Caco-2 (cell line): ENCODE measurements around the gene PARD3. TPM values are rescaled to one million over a fixed set of nuclear protein-coding genes. Genes with fewer than 3 reads are reported as not detected.
"Not testable (repeated sequence)": the region's sequence is repeated elsewhere in the genome, so short reads cannot be mapped to it uniquely, and the experiment has no call there.

Experiments used
- BruUV-seq: library from RNA; stranded (reverse); fragments of 400-500 nt; replicated peaks from 2 replicates; lab custom pipeline; 2021; lab: Mats Ljungman, UMichigan
- CTCF ChIA-PET: fragments of 300-600 bp; sonication (Branson Sonifier 250); formaldehyde crosslinking; loops from one replicate; lab custom pipeline; 2022; ENCODE audit warnings: antibody characterized with exemption; lab: Charles Lee
- POLR2A ChIA-PET: fragments of 300-600 bp; sonication (Branson Sonifier 250); formaldehyde crosslinking; loops from one replicate; lab custom pipeline; 2022; ENCODE audit warnings: antibody characterized with exemption; lab: Charles Lee
- DNase-seq, 2 experiments: peaks; one replicate each; pipeline versions ENCODE4 v3.0.0 to v3.0.0-alpha.2; 2020 to 2022
- H3K27me3 ChIP-seq: replicated peaks from 2 replicates; pipeline ENCODE4 v1.6.0; 2011; ENCODE audit warnings: low read length; ENCODE audit not compliant: control insufficient read depth, insufficient read depth
- H3K36me3 ChIP-seq: 2 replicates; pipeline ENCODE4 v1.5.1; 2011; ENCODE audit warnings: low read length; ENCODE audit not compliant: control insufficient read depth, insufficient read depth
- H3K4me1 ChIP-seq: fragments of 250-450 bp; sonication (Bioruptor Pico); 2 replicates; pipeline ENCODE4 v1.5.1; 2020; ENCODE audit warnings: mild to moderate bottlenecking
- H3K4me3 ChIP-seq: 2 replicates; pipeline ENCODE4 v1.5.1; 2011; ENCODE audit warnings: low read depth, mild to moderate bottlenecking, control low read depth, low read length
- H3K9me3 ChIP-seq: fragments of 250-450 bp; sonication (Bioruptor Pico); 2 replicates; pipeline ENCODE4 v1.5.1; 2020; ENCODE audit warnings: mild to moderate bottlenecking, moderate library complexity
- H3K27ac Mint-ChIP-seq: one replicate; pipeline ENCODE4 v1.8.0; 2022; ENCODE audit warnings: mixed read lengths; ENCODE audit not compliant: unreplicated experiment
- H3K27me3 Mint-ChIP-seq: one replicate; pipeline ENCODE4 v1.8.0; 2022; ENCODE audit warnings: mixed read lengths; ENCODE audit not compliant: insufficient read depth, unreplicated experiment
- H3K36me3 Mint-ChIP-seq: one replicate; pipeline ENCODE4 v1.8.0; 2022; ENCODE audit warnings: mild to moderate bottlenecking, mixed read lengths; ENCODE audit not compliant: insufficient read depth, unreplicated experiment
- H3K4me1 Mint-ChIP-seq: one replicate; pipeline ENCODE4 v1.8.0; 2022; ENCODE audit warnings: low read depth, mixed read lengths; ENCODE audit not compliant: unreplicated experiment
- H3K4me3 Mint-ChIP-seq: one replicate; pipeline ENCODE4 v1.8.0; 2022; ENCODE audit warnings: mild to moderate bottlenecking, moderate library complexity, mixed read lengths; ENCODE audit not compliant: unreplicated experiment
- H3K9me3 Mint-ChIP-seq: one replicate; pipeline ENCODE4 v1.8.0; 2022; ENCODE audit warnings: mixed read lengths; ENCODE audit not compliant: unreplicated experiment
- intact Hi-C: fragments of 100-400 bp; cut with micrococcal nuclease; formaldehyde crosslinking; loops from one replicate; pipeline ENCODE4 v1.10.0; 2022; ENCODE audit not compliant: unreplicated experiment
- total RNA-seq: library from RNA; stranded (reverse); gene quantifications from 2 replicates; pipeline ENCODE4 v1.2.3, GENCODE V29; 2022
- TF ChIP-seq, protein P1 (sequence below), 2 experiments: fragments of 200-600 bp in 1 of 2; IDR thresholded peaks; 1 replicate in 1 of 2; 2 replicates in 1 of 2; pipeline versions ENCODE4 v1.5.1 to v1.8.0; 2011 to 2022; ENCODE audit warnings: antibody characterized with exemption in 1 of 2, control low read depth in 1 of 2, inconsistent platforms in 1 of 2, low read depth in 1 of 2, low read length in 1 of 2, mild to moderate bottlenecking in 1 of 2, moderate library complexity in 1 of 2; ENCODE audit not compliant: insufficient read depth in 1 of 2, severe bottlenecking in 1 of 2, unreplicated experiment in 1 of 2

Gene PARD3
- total RNA-seq, 1 experiment from 2014 or later: 80.7 TPM

GRCh38 chr10:34446049-34446448 lies 369.0 kb downstream of the PARD3 start:
- ChIA-PET CTCF (interaction anchor here (0.5 kb wide), 1 partner anchor 159 kb away, joined by 3 read pairs; no protein-coding TSS in a partner anchor), POLR2A (no interaction called here)
- no TSS peak for BruUV-seq
- Histone ChIP-seq H3K36me3 (no peaks in the 10 kb centered on the region; the same call in 1 of the 2 replicates), H3K4me1 (0 out of 2 replicates have a peak, but pooled peaks cover 7% of the 10 kb centered on the region), H3K27me3 (no peaks in the 10 kb centered on the region), H3K9me3 (no peaks in the 10 kb centered on the region), H3K4me3 (no peak overlapping the region)
- DNase-seq: no peak
- H3K36me3 Mint-ChIP-seq: no peaks in the 10 kb centered on the region
- intact Hi-C loops: no loop called here
- H3K9me3 Mint-ChIP-seq: no peaks in the 10 kb centered on the region
- no peaks in the 10 kb centered on the region for H3K27me3 Mint-ChIP-seq
- TF ChIP-seq, protein P1, sequence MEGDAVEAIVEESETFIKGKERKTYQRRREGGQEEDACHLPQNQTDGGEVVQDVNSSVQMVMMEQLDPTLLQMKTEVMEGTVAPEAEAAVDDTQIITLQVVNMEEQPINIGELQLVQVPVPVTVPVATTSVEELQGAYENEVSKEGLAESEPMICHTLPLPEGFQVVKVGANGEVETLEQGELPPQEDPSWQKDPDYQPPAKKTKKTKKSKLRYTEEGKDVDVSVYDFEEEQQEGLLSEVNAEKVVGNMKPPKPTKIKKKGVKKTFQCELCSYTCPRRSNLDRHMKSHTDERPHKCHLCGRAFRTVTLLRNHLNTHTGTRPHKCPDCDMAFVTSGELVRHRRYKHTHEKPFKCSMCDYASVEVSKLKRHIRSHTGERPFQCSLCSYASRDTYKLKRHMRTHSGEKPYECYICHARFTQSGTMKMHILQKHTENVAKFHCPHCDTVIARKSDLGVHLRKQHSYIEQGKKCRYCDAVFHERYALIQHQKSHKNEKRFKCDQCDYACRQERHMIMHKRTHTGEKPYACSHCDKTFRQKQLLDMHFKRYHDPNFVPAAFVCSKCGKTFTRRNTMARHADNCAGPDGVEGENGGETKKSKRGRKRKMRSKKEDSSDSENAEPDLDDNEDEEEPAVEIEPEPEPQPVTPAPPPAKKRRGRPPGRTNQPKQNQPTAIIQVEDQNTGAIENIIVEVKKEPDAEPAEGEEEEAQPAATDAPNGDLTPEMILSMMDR (IDR thresholded peaks at IDR 0.05; ENCODE audit: insufficient read depth in 1 of 2, low read depth in 1 of 2, low read length in 1 of 2, severe bottlenecking in 1 of 2, unreplicated experiment in 1 of 2): no peak
- H3K27ac Mint-ChIP-seq: no peak overlapping the region
- H3K4me1 Mint-ChIP-seq: peaks cover 10% of the 10 kb centered on the region
- no peak overlapping the region for H3K4me3 Mint-ChIP-seq

DNA sequence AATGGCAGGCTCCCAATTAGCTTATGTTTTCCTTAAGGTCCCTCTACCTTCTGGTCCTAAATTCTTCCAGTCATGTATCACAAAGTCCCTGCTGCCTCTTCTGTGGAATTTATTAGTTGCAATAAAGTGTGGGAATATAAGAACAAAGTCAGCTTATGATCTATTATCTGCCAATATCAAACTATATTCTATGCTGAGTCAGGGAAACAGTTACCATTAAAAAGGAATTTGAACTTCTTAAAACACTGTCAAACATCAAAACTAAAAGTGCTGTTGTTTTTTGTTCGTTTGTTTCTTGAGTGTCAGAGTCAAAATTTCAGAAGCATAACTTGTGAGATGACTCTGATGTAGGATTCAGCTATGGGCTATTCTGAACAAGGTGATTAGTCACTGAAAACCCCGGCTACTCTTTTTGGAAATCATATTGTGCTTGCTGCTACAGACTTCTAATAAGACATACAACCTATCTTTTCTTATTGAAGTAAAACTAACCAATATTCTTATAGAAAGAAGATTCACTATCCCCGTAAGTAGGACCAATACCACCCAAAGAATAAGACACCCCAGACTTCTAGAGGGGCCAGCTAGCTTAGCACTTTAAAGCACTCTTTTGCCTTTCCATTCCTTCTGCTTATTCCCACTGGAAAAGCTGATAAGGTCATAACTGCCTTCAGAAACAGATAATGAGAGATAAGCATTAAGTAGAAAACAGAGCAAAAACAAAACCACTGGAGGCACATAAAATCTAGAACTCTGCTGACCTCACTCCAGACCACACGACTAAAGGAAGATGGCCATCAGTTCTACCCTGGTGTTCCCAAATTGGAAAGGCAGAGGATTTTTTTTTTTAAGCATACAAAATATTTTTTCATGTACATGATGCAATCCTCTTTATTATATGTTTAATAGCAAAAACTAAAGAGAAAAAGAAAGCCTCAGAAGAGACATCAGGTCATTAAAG lies 370.6 kb downstream of the PARD3 start:
- BruUV-seq: no TSS peak
- Histone ChIP-seq H3K27me3 (no peaks in the 10 kb centered on the region), H3K4me1 (0 out of 2 replicates have a peak, but pooled peaks cover 7% of the 10 kb centered on the region), H3K9me3 (no peaks in the 10 kb centered on the region), H3K4me3 (no peak overlapping the region), H3K36me3 (no peaks in the 10 kb centered on the region; the same call in 1 of the 2 replicates)
- POLR2A ChIA-PET: no interaction called here
- Mint-ChIP-seq H3K9me3 (no peaks in the 10 kb centered on the region), H3K4me3 (no peak overlapping the region), H3K27me3 (no peaks in the 10 kb centered on the region), H3K4me1 (peaks cover 10% of the 10 kb centered on the region), H3K27ac (peak overlapping the region; percentile 35), H3K36me3 (no peaks in the 10 kb centered on the region)
- TF ChIP-seq, protein P1 (IDR thresholded peaks at IDR 0.05; ENCODE audit: insufficient read depth in 1 of 2, low read depth in 1 of 2, low read length in 1 of 2, severe bottlenecking in 1 of 2, unreplicated experiment in 1 of 2): no peak
- DNase-seq: no peak
- CTCF ChIA-PET: no interaction called here
- intact Hi-C loops: no loop called here

DNA sequence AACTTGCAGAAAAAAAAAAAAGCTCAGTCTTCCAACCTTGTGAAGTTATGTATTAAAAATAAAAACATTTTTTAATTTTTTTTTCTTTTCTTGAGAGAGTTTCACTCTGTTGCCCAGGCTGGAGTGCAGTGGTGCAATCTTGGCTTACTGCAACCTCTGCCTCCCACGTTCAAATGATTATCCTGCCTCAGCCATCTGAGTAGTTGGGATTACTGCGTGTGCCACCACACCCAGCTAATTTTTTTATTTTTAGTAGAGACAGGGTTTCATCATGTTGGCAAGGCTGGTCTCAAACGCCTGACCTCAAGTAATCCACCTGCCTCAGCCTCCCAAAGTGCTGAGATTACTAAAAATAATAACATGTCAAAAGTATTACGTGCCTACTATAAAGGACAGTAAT lies 375.7 kb downstream of the PARD3 start:
- H3K4me1 Mint-ChIP-seq: peaks cover 17% of the 10 kb centered on the region
- H3K36me3 ChIP-seq, CTCF ChIA-PET, H3K4me3 Mint-ChIP-seq, H3K9me3 Mint-ChIP-seq, H3K27ac Mint-ChIP-seq, intact Hi-C loops, DNase-seq, H3K36me3 Mint-ChIP-seq, H3K4me3 ChIP-seq, H3K27me3 Mint-ChIP-seq, POLR2A ChIA-PET, H3K9me3 ChIP-seq, BruUV-seq, H3K4me1 ChIP-seq, H3K27me3 ChIP-seq: not testable (repeated sequence)
